Measurements from ENCODE around the gene TPH2.

The TPH2 gene

GRCh38 chr12:72037006-72037795, 98.6 kb downstream of the TPH2 start:
- no peak for DNase-seq

GRCh38 chr12:72041811-72042210, 103.2 kb downstream of the TPH2 start:
- no peak for DNase-seq

GRCh38 chr12:72053604-72054003, 115.0 kb downstream of the TPH2 start:
- no peak for DNase-seq

GRCh38 chr12:72054511-72054910, 115.9 kb downstream of the TPH2 start:
- DNase-seq: no peak

- peak; percentile 25 to 31 for DNase-seq
Observed at GRCh38 chr12:72057330-72057914, 118.8 kb downstream of the TPH2 start.

GRCh38 chr12:72063073-72063472, 124.4 kb downstream of the TPH2 start:
- no peak for DNase-seq

GRCh38 chr12:72071030-72071429, 132.4 kb downstream of the TPH2 start:
- no peak for DNase-seq

GRCh38 chr12:72072592-72073212, 134.1 kb downstream of the TPH2 start:
- peak in 1 of 2 experiments; percentile 20 for DNase-seq

GRCh38 chr12:72074065-72074464, 135.4 kb downstream of the TPH2 start:
- no peak for DNase-seq

- no peak for DNase-seq
Observed at GRCh38 chr12:72074956-72075355, 136.3 kb downstream of the TPH2 start.

- DNase-seq: peak in 1 of 2 experiments; percentile 36
Observed at GRCh38 chr12:72075401-72075800, 136.8 kb downstream of the TPH2 start.

- DNase-seq: peak; percentile 86 to 93
Observed at GRCh38 chr12:72075891-72076557, 137.4 kb downstream of the TPH2 start.

- DNase-seq: no peak
Observed at GRCh38 chr12:72076558-72076915, 137.9 kb downstream of the TPH2 start.

GRCh38 chr12:72077111-72077820, 138.6 kb downstream of the TPH2 start:
- DNase-seq: peak in 1 of 2 experiments; percentile 15

- no peak for DNase-seq
Observed at GRCh38 chr12:72081777-72082176, 143.1 kb downstream of the TPH2 start.
